ENCODE results near the gene PHC3.
A peak's percentile ranks its signal among the peaks of the same experiment; 100 is the strongest.

Gene PHC3

DNA sequence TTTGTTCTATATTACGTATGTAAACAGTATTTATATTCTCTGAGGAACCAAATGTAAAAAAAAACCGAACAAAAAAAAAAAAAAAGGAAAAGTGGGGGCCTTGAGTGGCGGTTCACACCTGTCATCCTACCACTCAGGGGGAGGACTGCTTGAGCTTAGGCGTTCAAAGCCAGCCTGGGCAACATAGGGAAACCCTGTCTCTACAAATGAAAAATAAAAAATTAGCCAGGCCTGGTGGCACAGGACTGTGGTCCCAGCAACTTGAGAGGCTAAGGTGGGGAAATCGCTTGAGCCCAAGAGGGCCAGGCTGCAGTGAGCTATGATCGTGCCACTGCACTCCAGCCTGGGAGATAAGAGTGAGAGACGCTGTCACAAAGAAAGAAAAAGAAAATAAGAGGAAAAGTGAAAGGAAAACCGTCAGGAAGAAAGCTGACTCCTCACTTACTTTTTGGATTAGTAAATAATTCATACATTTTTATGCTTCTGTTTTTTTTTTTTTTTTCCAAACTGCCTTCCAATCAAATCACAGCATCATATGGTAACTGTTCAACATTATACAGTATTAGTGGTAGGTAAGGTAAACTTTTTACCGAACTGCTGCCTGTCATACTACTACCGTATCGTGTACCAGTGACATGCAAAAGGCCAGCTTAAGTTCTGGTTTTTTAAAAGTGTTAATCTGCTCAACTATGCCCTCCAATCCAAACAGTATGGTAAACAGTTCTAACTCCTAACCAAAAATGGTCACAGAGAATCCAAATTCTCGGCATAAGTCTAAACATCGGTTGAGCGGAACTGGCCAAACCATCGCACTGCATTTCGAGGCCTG lies 1.2 kb downstream of the PHC3 start:
- peak; percentile 56 for DNase-seq (ENCODE audit: low read depth)
- H3K4me3 ChIP-seq (ENCODE audit: low read depth, low read length): peak overlapping the region; percentile 99
- TF ChIP-seq, protein P1, sequence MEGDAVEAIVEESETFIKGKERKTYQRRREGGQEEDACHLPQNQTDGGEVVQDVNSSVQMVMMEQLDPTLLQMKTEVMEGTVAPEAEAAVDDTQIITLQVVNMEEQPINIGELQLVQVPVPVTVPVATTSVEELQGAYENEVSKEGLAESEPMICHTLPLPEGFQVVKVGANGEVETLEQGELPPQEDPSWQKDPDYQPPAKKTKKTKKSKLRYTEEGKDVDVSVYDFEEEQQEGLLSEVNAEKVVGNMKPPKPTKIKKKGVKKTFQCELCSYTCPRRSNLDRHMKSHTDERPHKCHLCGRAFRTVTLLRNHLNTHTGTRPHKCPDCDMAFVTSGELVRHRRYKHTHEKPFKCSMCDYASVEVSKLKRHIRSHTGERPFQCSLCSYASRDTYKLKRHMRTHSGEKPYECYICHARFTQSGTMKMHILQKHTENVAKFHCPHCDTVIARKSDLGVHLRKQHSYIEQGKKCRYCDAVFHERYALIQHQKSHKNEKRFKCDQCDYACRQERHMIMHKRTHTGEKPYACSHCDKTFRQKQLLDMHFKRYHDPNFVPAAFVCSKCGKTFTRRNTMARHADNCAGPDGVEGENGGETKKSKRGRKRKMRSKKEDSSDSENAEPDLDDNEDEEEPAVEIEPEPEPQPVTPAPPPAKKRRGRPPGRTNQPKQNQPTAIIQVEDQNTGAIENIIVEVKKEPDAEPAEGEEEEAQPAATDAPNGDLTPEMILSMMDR (conservative IDR thresholded peaks at IDR 0.05; ENCODE audit: low read depth, low read length): no peak

DNA sequence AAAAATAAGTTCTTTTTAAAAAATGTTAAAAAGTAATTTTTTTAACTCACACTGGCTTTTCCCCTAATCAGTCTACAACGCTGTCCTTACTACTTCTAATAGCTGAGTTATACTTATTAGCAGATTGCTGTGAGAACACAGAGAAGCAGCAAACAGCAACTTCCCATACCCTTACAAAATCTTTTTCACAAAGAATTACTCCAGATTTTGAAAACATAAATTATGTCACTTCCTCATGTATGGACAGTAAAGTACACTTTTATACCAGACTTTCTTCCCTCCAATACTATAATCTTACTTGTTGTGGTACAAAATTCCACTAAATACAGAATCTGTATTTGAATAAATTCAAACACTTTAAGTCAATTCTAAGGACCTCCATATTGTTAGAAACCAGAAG lies 2.1 kb downstream of the PHC3 start:
- DNase-seq (ENCODE audit: low read depth): no peak
- peak overlapping the region; percentile 99 for H3K4me3 ChIP-seq (ENCODE audit: low read depth, low read length)
- TF ChIP-seq, protein P1 (conservative IDR thresholded peaks at IDR 0.05; ENCODE audit: low read depth, low read length): no peak

DNA sequence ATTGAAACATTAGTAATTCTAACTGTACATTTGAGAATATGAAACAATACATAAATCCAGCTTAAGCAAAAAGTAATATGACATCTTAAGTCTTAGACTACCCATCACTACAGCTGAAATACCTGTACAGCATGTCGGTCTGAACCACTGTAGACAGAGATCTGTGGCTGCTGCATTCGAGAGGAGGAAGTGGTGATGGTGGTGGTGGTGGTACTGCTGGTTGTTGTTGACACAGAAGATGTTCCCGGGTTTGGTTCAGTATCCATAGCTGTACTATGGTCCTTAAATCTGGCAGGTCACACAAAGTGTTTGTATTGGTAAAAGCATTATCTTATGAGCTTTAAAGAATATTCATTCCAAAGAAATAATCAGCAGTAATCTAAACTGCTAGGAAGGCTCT lies 2.9 kb downstream of the PHC3 start:
- no peak for DNase-seq (ENCODE audit: low read depth)
- TF ChIP-seq, protein P1 (conservative IDR thresholded peaks at IDR 0.05; ENCODE audit: low read depth, low read length): no peak
- H3K4me3 ChIP-seq (ENCODE audit: low read depth, low read length): no peak overlapping the region

DNA sequence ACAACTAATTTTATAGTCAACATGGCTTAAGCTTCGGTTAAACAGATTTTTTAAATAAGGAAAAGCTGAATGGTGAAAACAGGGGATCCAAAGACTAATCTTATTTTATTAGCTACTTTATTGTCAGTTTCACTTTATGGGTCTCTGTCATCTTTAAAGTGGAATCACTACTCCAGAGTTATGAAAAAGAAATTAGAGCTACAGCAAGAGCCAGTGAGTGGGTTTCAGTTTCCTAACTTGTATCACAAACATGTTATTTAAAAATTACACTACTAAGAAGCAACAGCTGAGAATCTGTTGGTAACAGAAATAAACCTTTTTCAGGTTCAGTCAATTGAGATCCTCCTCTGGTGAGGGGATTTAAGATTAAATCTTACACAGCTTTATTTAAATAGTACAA lies 10.0 kb downstream of the PHC3 start:
- TF ChIP-seq, protein P1 (conservative IDR thresholded peaks at IDR 0.05; ENCODE audit: low read depth, low read length): no peak
- H3K4me3 ChIP-seq (ENCODE audit: low read depth, low read length): no peak overlapping the region
- no peak for DNase-seq (ENCODE audit: low read depth)

DNA sequence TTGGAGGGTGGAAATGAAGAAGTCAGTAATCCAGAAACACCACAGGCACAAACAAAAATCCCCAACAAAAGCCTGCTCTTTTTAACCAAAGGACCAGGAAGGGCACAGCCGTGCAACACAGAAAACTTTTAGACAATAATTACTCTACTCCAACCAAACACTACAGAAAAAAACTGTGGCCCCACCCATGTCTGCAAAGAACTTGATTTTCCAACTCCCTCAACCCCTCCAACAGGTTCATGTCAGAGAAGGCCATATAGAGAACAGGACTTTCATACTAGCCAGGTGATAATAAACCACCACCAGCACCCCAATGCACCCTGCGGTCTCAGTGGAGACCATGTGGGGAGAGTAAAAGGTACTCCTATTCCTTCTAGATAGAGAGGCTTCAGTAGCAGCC lies 16.8 kb downstream of the PHC3 start:
- TF ChIP-seq, protein P1 (conservative IDR thresholded peaks at IDR 0.05; ENCODE audit: low read depth, low read length): no peak
- DNase-seq (ENCODE audit: low read depth): no peak
- no peak overlapping the region for H3K4me3 ChIP-seq (ENCODE audit: low read depth, low read length)

DNA sequence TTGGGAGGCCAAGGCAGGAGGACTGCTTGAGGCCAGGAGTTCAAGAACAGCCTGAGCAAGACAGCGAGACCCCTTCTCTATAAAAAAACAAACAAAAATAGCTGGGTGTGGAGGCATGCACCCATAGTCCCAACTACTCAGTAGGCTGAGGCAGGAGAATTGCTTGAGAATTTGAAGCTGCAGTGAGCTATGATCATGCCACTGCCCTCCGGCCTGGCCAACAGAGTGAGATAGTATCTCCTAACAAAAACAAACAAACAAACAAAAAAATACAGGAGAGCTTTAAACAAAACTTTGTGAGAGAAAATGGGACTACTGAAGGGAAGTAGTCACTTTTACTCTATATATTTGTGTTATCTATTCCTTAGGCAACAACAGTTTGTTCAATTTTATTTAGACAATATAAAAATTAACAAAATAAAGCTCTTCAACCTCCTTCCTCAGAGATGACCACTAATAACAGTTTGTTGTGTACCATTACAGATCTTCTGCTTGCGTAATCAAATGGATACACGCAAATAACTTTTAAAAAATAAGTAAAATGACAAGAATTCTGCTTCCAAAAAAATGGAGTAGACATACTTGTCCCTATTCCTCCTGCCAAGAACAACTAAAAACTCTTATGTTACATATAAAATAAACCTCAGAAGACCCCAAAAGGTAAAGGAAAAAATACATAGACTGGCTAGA lies 17.4 kb downstream of the PHC3 start:
- DNase-seq (ENCODE audit: low read depth): no peak
- TF ChIP-seq, protein P1 (conservative IDR thresholded peaks at IDR 0.05; ENCODE audit: low read depth, low read length): no peak
- no peak overlapping the region for H3K4me3 ChIP-seq (ENCODE audit: low read depth, low read length)

Data from choroid plexus epithelial cell (primary cell).